Upper lobe of left lung (tissue), 6 donors: ENCODE data around the gene ETS1. TPM values are rescaled to one million over a fixed set of nuclear protein-coding genes. Genes with fewer than 3 reads are reported as not detected.
A peak's percentile ranks its signal among the peaks of the same experiment; 100 is the strongest.

ENCODE experiments used
- ATAC-seq, 2 donors: fragments of 200-7000 bp; cut with Tn5 transposase; one replicate each; pipeline ENCODE4 v1.9.1; 2022; ENCODE audit warnings: mild to moderate bottlenecking in 2 of 2, moderate library complexity in 2 of 2; ENCODE audit not compliant: low FRiP score in 2 of 2
- DNase-seq, 2 donors: peaks; one replicate each; pipeline ENCODE4 v3.0.0-alpha.2; 2019 to 2020
- H3K27ac ChIP-seq, 4 donors: fragments of 200-600 bp; sonication (generic); one replicate each; pipeline ENCODE4 v1.5.1; 2016 to 2019
- H3K27me3 ChIP-seq, 4 donors: fragments of 200-600 bp; sonication (generic); one replicate each; pipeline ENCODE4 v1.5.1; 2017 to 2019
- H3K36me3 ChIP-seq, 4 donors: fragments of 200-600 bp; sonication (generic); one replicate each; pipeline ENCODE4 v1.5.1; 2016 to 2019
- H3K4me1 ChIP-seq, 4 donors: fragments of 200-600 bp; sonication (generic); one replicate each; pipeline ENCODE4 v1.5.1; 2018 to 2019
- H3K4me3 ChIP-seq, 4 donors: fragments of 200-600 bp; sonication (generic); one replicate each; pipeline ENCODE4 v1.5.1; 2017 to 2019; ENCODE audit warnings: mild to moderate bottlenecking in 2 of 4, moderate library complexity in 1 of 4
- H3K9me3 ChIP-seq, 4 donors: fragments of 200-600 bp; sonication (generic); one replicate each; pipeline ENCODE4 v1.5.1; 2018 to 2019
- EP300 ChIP-seq, 4 donors: sonication (generic); formaldehyde crosslinking; IDR thresholded peaks; one replicate each; pipeline ENCODE4 v1.5.1; 2017; ENCODE audit warnings: antibody characterized with exemption in 4 of 4, control low read depth in 2 of 4
- POLR2A ChIP-seq, 4 donors: fragments of 450-650 bp; IDR thresholded peaks; one replicate each; pipeline ENCODE4 v1.5.1; 2016 to 2017; ENCODE audit warnings: antibody characterized with exemption in 4 of 4, mild to moderate bottlenecking in 2 of 4
- POLR2AphosphoS5 ChIP-seq, 2 donors: sonication (generic); formaldehyde crosslinking; IDR thresholded peaks; one replicate each; pipeline ENCODE4 v1.5.1; 2017; ENCODE audit warnings: antibody characterized with exemption in 2 of 2
- WGBS, 2 donors: methylation state at CpG; one replicate each; pipeline ENCODE4 v1.1.5; 2017 to 2018; 5-methylcytosine and 5-hydroxymethylcytosine counted together
- total RNA-seq, 6 donors: library from RNA; depleted of rRNA in 4 of 6; stranded (reverse); fragments of >200 nt in 4 of 6; gene quantifications; one replicate each; pipeline versions ENCODE4 v1.1.0 to v1.2.1, GENCODE V29; 2016 to 2021
- TF ChIP-seq, protein P1 (sequence below), 6 experiments: fragments of 450-650 bp in 4 of 6; fragments of 200-600 bp in 2 of 6; sonication (generic) in 2 of 6; IDR thresholded peaks; one replicate each; pipeline ENCODE4 v1.5.1; 2016 to 2019; ENCODE audit warnings: antibody characterized with exemption in 6 of 6
- donor health status: DM: no; HTN: no; CAD: no; lungs with moderate emphysema.
- donor health status: DM: no; HTN: yes; CAD: no; lungs with severe emphysema.

The ETS1 gene
- total RNA-seq, 6 donors from 2014 or later = 29.3 to 107 (median 79.0) TPM

DNA sequence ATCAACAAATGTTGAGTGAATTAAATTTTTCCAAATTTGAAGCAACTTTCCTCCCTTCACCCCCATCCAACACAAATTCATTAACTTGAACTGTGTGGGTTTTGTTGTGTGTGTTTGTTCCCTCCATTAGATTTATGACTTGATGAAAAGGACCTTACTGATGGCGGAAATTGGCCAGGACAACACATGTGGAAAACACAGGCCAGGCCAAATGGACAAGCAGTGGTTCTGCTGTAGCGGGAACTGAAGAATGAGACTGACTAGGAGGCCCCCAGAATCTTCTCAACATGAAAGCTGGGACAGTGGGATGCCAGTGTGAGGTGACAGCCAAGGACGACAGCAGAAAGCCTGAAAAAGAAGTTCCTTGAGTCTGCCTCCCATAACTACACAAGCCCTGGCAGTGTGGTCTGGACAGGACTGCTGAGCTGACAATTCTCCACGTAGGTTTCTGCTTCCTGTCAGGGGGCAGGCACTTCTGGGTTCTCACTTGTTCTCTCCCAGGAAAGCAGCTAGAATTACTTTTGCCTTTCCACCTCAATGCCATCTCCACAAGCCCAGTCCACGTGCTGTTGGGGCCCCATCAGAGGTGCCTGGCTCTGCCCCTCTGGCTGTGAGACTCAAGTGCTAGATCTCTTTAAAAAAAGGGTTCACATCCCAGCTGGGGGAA is 94.3 kb downstream of the ETS1 start:
- Histone ChIP-seq H3K4me1 (peaks cover 57 to 82% (median 72%) of the 10 kb centered on the region in 4 donors), H3K27me3 (no peaks in the 10 kb centered on the region), H3K4me3 (no peak overlapping the region), H3K27ac (peak overlapping the region; percentile 46 to 74 (median 50)), H3K9me3 (no peaks in the 10 kb centered on the region), H3K36me3 (peaks cover 0 to 22% (median 13%) of the 10 kb centered on the region in 4 donors)
- DNase-seq (no peak), ATAC-seq (no peak)
- no peak for TF ChIP-seq POLR2AphosphoS5 (IDR thresholded peaks at IDR 0.05)
- TF ChIP-seq, protein P1, sequence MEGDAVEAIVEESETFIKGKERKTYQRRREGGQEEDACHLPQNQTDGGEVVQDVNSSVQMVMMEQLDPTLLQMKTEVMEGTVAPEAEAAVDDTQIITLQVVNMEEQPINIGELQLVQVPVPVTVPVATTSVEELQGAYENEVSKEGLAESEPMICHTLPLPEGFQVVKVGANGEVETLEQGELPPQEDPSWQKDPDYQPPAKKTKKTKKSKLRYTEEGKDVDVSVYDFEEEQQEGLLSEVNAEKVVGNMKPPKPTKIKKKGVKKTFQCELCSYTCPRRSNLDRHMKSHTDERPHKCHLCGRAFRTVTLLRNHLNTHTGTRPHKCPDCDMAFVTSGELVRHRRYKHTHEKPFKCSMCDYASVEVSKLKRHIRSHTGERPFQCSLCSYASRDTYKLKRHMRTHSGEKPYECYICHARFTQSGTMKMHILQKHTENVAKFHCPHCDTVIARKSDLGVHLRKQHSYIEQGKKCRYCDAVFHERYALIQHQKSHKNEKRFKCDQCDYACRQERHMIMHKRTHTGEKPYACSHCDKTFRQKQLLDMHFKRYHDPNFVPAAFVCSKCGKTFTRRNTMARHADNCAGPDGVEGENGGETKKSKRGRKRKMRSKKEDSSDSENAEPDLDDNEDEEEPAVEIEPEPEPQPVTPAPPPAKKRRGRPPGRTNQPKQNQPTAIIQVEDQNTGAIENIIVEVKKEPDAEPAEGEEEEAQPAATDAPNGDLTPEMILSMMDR (IDR thresholded peaks at IDR 0.05) = no peak
- TF ChIP-seq EP300 (IDR thresholded peaks at IDR 0.05) = no peak
- no peak for TF ChIP-seq POLR2A (IDR thresholded peaks at IDR 0.05)
- 56 to 63% methylated on average over 4 to 5 of the region's 5 CpGs for WGBS, 2 donors

DNA sequence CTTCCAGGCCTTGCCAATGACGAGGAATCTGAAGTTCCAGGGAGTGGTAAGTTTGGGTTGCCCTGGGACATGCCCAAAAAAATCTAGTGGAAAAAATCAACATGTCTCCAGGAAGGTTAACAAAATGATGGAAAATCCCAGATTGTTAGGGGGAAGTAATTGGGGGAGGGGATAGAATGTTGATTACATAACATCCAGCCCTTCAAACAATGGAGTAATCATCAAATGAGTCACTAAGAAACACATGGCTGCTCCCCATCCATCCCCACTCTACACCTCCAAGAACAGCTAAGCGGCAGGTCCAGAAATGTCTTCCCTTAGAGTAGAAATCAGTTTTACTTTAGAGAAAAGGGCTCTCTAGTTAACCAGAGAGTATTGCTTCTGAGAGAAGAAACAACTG is 94.9 kb downstream of the ETS1 start:
- Histone ChIP-seq H3K4me3 (no peak overlapping the region), H3K9me3 (no peaks in the 10 kb centered on the region), H3K36me3 (peaks cover 0 to 28% (median 16%) of the 10 kb centered on the region in 4 donors), H3K27me3 (no peaks in the 10 kb centered on the region), H3K27ac (peak overlapping the region; percentile 46 to 74 (median 50)), H3K4me1 (peaks cover 51 to 76% (median 70%) of the 10 kb centered on the region in 4 donors)
- TF ChIP-seq POLR2AphosphoS5 (IDR thresholded peaks at IDR 0.05) = no peak
- TF ChIP-seq EP300 (IDR thresholded peaks at IDR 0.05) = no peak
- TF ChIP-seq, protein P1 (IDR thresholded peaks at IDR 0.05) = no peak
- TF ChIP-seq POLR2A (IDR thresholded peaks at IDR 0.05) = no peak
- ATAC-seq (no peak), DNase-seq (no peak)
- WGBS, 2 donors = 42 to 64% methylated on average over 2 of the region's 2 CpGs

DNA sequence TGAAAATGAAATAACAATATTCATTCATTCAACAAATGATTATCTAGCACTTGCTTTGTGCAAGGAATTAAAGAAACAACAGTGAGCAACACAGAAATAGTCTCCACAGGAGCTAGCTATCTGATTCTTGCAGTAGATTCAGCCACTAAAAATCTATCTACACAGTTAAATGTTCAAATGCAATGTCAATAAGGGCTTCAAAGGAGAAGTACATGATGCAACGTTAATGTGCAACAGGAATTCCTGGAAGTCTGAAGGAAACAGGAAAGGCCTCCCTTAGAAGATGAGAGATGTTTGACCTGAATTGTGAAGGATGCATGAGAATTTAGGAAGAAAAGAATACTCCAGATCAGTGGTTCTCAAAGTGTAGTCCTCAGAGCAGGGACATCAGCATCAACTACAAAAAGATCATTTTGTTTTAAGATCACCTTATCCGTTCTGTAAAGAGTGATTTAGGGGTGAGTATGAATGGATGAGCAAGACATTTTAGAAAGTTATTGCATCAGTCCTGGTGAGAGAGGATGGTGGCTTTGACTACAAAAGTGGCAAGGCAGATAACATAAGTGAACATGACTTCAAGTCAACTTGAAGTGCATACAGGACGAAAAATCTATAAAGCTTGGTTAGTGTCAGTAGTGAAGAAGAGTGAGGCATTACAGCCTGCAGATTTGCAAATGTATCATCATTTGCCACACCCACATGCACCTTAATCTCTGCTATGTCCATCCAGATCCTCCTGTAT is 96.0 kb downstream of the ETS1 start:
- Histone ChIP-seq H3K27me3 (no peaks in the 10 kb centered on the region), H3K9me3 (no peaks in the 10 kb centered on the region), H3K36me3 (peaks cover 0 to 38% (median 18%) of the 10 kb centered on the region in 4 donors), H3K4me3 (no peak overlapping the region), H3K4me1 (peaks cover 40 to 68% (median 59%) of the 10 kb centered on the region in 4 donors), H3K27ac (peak overlapping the region in 3 of 4 donors; percentile 47 to 74 (median 53))
- TF ChIP-seq POLR2AphosphoS5 (IDR thresholded peaks at IDR 0.05) (peak in 1 of 2 donors; percentile 46), EP300 (IDR thresholded peaks at IDR 0.05) (no peak)
- ATAC-seq (no peak), DNase-seq (no peak)
- 34 to 37% methylated on average over 3 of the region's 3 CpGs for WGBS, 2 donors

DNA sequence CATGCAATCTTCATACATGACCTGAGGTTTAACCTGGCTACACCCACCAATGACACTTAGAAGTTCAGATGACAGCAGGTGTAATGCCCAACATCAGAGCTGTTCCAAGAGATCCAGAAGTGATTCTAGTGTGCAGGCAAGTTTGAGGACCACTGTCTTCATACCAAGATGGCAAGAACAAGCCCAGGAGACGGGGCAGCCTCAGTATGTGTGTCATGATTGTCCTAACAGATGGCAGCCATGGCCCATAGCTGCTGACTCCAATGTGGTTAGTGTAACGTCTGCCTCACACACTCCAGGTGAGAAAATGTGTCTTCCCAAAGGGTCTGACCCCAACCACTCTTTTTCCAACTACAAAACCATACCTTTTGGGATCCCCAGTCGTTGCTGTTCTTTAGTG is 97.3 kb downstream of the ETS1 start:
- H3K27ac ChIP-seq = peak overlapping the region in 1 of 4 donors; percentile 39
- peaks cover 0 to 50% (median 18%) of the 10 kb centered on the region in 4 donors for H3K36me3 ChIP-seq
- DNase-seq = no peak
- H3K4me1 ChIP-seq = peaks cover 34 to 60% (median 47%) of the 10 kb centered on the region in 4 donors
- WGBS, 2 donors = 58 to 76% methylated on average over 3 of the region's 3 CpGs
- no peak for ATAC-seq
- no peak overlapping the region for H3K4me3 ChIP-seq
- H3K27me3 ChIP-seq = no peaks in the 10 kb centered on the region
- no peaks in the 10 kb centered on the region for H3K9me3 ChIP-seq
- TF ChIP-seq, protein P1 (IDR thresholded peaks at IDR 0.05) = no peak
- TF ChIP-seq EP300 (IDR thresholded peaks at IDR 0.05) (no peak), POLR2AphosphoS5 (IDR thresholded peaks at IDR 0.05) (no peak), POLR2A (IDR thresholded peaks at IDR 0.05) (no peak)

DNA sequence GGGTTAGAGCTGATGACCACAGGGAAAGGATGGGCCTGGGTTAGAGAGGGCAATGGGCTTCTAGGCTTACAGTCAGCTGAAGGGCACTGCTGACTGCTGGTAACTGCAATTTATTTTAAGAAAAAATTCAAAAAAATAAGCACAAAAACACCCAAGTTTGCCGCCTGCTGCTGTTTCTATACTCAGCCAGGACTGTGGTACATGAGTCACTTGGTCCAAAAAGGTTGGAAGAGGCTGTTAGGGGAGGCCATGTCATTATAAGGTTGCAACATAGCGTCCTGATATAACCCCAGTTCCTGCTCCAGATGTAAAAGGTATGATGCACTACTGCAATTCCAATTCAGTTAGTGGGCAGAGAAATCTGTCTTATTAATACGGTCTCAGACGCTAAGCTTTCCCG is 98.9 kb downstream of the ETS1 start:
- Histone ChIP-seq H3K36me3 (peaks cover 0 to 67% (median 26%) of the 10 kb centered on the region in 4 donors), H3K4me1 (peaks cover 39 to 57% (median 49%) of the 10 kb centered on the region in 4 donors), H3K9me3 (no peaks in the 10 kb centered on the region), H3K27ac (peak overlapping the region in 2 of 4 donors; percentile 3 to 49), H3K4me3 (no peak overlapping the region), H3K27me3 (no peaks in the 10 kb centered on the region)
- DNase-seq (no peak), ATAC-seq (peak in 1 of 2 donors; percentile 90)
- WGBS, 2 donors = 70% methylated on average over 5 of the region's 5 CpGs
- TF ChIP-seq, protein P1 (IDR thresholded peaks at IDR 0.05) = no peak
- no peak for TF ChIP-seq EP300 (IDR thresholded peaks at IDR 0.05)
- TF ChIP-seq POLR2AphosphoS5 (IDR thresholded peaks at IDR 0.05) = peak in 1 of 2 donors; percentile 44
- no peak for TF ChIP-seq POLR2A (IDR thresholded peaks at IDR 0.05)
